GM10248 (cell line): ENCODE measurements around the gene AP4S1.
"Not testable (repeated sequence)": the region's sequence is repeated elsewhere in the genome, so short reads cannot be mapped to it uniquely, and the experiment has no call there.

Source experiments
- CTCF ChIA-PET: fragments of 300-600 bp; sonication (Branson Sonifier 250); formaldehyde crosslinking; extraction: SDS; loops from one replicate; lab custom pipeline; 2021; ENCODE audit warnings: antibody characterized with exemption; lab: Yijun Ruan, JAX
- POLR2A ChIA-PET: fragments of 350-650 bp; sonication (Branson Sonifier 250); formaldehyde crosslinking; extraction: SDS; loops from one replicate; lab custom pipeline; 2020; ENCODE audit warnings: antibody characterized with exemption; lab: Yijun Ruan, JAX
- DNase-seq: peaks from one replicate; pipeline ENCODE4 v3.0.0; 2012; ENCODE audit errors: extremely low spot score
- TF ChIP-seq, protein P1 (sequence below): IDR thresholded peaks from 2 replicates; pipeline ENCODE4 v1.5.1; 2012; ENCODE audit warnings: mild to moderate bottlenecking, low read depth; ENCODE audit errors: extremely low read depth, missing control alignments, control extremely low read depth

The AP4S1 gene

DNA sequence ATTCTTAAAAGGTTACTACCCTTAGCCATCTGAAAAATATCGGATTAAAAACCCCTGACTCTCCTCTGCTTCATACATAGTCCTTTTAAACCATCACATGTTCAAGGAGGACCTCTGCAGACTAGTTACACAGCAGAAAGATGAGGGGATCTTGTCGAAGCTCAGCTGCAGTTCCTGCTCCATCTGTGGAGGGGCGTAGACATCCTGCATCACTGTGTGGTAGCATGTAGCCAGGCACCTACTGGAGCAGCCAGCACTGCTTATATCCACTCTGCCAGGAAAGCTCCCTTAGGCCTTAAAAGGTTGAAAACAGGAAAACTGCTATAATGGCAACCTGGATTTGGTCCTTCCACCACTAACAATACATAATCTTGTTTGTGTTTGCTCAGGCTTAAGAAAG, 58.3 kb downstream of the AP4S1 start:
- TF ChIP-seq, protein P1, sequence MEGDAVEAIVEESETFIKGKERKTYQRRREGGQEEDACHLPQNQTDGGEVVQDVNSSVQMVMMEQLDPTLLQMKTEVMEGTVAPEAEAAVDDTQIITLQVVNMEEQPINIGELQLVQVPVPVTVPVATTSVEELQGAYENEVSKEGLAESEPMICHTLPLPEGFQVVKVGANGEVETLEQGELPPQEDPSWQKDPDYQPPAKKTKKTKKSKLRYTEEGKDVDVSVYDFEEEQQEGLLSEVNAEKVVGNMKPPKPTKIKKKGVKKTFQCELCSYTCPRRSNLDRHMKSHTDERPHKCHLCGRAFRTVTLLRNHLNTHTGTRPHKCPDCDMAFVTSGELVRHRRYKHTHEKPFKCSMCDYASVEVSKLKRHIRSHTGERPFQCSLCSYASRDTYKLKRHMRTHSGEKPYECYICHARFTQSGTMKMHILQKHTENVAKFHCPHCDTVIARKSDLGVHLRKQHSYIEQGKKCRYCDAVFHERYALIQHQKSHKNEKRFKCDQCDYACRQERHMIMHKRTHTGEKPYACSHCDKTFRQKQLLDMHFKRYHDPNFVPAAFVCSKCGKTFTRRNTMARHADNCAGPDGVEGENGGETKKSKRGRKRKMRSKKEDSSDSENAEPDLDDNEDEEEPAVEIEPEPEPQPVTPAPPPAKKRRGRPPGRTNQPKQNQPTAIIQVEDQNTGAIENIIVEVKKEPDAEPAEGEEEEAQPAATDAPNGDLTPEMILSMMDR = no peak
- peak; percentile 24 for DNase-seq
- ChIA-PET POLR2A (no interaction called here), CTCF (interaction anchor here (0.9 to 3.0 kb wide), 7 partner anchors 11 to 426 kb away, joined by 3 to 22 read pairs (median 4); no protein-coding TSS in a partner anchor)

DNA sequence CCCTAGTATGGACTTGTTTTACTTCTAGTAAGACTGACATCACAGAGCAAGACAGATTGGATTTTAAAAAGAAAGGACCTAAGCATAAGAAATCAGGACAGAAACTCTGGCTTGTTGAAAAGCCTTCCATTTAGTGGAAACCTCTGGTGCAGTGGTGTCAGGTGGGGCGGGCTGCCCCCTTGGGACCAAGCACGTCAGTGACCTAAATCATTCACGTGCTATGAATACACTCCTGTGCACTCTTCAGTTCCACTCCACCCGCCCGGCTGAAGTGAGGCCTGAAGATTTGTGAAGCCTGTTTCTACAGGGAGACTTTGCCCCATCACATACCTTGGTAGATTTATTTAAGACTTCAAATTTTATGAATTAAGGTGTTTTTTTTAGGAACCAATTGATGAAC, 58.9 kb downstream of the AP4S1 start:
- peak; percentile 47 for DNase-seq
- TF ChIP-seq, protein P1 = no peak
- ChIA-PET CTCF (interaction anchor here (0.9 to 3.0 kb wide), 3 partner anchors 11 to 105 kb away, joined by 3 to 22 read pairs (median 4); no protein-coding TSS in a partner anchor), POLR2A (no interaction called here)

DNA sequence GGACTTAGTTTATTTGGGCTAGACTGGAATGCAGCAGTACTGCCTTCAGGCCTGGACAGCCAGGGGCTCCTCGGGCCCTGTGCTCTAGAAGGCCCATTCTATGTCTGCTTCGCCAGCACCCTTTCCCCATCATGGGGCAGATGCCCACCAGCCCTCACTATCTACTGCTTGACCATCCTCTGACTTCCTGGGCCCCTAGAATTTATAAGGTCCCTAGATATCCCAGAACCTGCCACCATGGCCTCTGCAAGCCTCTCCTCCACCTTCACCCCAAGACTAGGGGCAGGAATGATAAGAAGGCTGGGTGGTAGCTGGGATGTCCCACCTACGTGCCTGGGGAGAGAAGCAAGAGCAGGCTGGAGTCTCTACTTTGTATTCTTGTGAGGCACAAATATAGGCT, 59.6 kb downstream of the AP4S1 start:
- ChIA-PET CTCF (no interaction called here), POLR2A (no interaction called here)
- TF ChIP-seq, protein P1 = no peak
- DNase-seq = no peak

DNA sequence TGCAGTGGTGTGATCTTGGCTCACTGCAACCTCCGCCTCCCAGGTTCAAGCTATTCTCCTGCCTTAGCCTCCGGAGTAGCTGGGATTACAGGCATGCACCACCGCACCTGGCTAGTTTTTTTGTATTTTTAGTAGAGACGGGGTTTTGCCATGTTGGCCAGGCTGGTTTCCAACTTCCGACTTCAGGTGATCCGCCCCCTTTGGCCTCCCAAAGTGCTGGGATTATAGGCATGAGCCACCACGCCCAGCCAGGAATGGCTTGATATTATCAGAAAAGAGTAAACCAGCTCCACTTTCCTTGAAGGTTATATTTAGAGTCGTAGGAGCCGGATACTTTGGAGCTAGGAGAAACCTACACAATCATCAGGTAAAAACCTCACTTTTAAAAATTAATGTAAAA, 61.0 kb downstream of the AP4S1 start:
- POLR2A ChIA-PET, DNase-seq: not testable (repeated sequence)
- CTCF ChIA-PET = interaction anchor here (1.2 to 1.5 kb wide), 2 partner anchors 10 to 15 kb away, joined by 3 to 4 read pairs; no protein-coding TSS in a partner anchor

DNA sequence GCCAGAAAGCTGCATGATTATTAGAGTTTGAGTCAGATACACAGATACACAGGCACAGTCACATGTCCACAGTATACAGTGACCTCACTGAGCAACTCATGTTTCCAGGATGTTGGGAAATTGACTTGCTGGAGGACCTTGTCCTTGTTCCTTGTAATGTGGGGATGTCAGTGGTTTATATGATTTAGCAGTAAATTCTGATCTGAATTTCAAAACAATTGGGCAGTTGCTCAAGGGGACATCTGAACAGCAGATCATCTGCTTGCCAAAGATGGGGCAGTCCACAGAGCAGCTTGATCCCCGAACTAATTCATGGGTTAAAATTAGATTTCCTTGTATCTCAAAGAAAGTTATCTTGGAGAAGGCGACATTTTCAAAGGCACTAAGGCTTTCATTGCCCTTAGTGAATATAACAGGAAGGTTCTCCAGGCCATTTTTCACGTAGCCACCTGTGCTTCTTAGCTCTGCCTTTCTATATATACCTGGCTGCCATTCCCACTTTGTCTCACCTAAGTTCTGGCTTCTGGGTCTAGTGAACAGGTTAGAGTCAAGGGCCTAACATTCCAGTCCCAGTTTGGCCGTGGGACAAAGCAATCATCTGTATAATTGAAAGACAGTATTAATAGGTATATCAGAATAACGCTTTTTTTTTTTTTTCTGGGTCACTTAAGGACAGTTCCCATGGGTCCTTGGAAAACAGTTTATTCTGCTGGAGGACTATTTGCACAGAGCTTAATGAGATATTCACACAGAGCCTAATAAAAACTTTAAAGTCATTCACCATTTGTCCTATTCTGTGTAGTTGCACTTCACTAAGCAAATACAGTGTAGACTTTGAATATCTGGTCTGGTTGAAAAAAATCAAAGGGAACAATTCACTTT, 65.7 kb downstream of the AP4S1 start:
- ChIA-PET POLR2A (no interaction called here), CTCF (interaction anchor here (1.8 to 2.2 kb wide), 2 partner anchors 9 to 10 kb away, joined by 8 read pairs; no protein-coding TSS in a partner anchor)
- TF ChIP-seq, protein P1 = no peak
- DNase-seq = no peak

DNA sequence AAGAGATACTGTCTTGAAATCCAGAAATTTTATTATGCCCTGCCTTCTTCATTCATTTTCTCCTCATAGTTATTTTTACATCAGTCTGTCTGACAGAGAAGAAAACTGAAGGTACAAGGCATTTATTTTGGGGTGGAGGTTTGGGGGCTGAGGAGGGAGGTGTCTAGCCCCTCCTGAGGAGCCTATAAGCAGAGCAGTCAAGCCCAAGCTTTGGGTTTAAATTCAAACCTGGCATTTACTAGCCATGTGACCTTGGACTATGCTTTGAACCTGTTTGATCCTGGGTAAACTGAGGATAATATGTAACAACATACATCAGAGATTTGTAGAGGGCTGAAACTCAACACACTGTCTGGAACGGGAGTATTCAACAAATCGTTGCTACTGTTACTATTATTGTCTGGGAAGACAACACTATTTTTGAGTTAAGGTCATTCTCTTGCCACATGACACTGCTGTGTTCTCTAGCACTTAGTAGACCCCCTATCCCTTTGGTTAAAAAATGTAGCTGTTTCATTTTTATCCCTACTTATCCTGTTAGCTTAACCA, 66.8 kb downstream of the AP4S1 start:
- ChIA-PET POLR2A (no interaction called here), CTCF (interaction anchor here (1.5 kb wide), 1 partner anchor 37 kb away, joined by 4 read pairs; no protein-coding TSS in a partner anchor)
- DNase-seq = no peak
- TF ChIP-seq, protein P1 = no peak

DNA sequence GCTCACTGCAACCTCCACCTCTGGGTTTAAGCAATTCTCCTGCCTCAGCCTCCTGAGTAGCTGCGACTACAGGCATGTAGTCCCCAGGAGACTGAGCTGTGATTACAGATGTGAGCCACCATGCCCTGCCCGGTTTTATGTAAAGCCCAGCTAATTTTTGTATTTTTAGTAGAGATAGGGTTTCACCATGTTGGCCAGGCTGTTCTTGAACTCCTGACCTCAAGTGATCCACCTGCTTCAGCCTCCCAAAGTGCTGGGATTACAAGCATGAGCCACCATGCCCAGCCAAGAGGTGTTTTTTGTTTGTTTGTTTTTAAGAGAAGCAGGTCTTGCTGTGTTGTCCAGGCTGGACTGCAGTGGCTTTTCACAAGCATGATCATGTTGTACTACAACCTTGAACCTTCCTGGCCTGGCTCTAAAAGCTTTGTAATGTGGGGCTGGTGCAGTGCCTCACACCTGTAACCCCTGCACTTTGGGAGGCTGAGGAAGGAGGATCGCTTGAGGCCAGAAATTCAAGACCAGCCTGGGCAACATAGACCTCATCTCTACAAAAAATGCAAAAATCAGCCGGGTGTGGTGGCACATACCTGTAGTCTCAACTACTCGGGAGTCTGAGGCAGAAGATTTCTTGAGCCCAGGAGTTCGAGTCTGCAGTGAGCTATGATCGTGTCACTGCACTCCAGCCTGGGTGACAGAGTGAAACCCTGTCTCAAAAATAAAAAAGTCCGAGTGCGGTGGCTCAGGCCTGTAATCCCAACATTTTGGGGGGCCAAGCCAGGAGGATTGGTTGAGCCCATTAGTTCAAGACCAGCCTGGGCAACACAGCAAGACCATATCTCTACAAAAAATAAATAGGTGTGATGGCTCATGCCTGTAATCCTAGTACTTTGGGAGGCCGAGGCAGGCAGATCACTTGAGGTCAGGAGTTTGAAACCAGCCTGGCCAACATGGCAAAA, 68.7 kb downstream of the AP4S1 start:
- DNase-seq, POLR2A ChIA-PET: not testable (repeated sequence)
- CTCF ChIA-PET = interaction anchor here (0.9 to 1.5 kb wide), 3 partner anchors 11 to 35 kb away, joined by 3 to 4 read pairs (median 3); no protein-coding TSS in a partner anchor

DNA sequence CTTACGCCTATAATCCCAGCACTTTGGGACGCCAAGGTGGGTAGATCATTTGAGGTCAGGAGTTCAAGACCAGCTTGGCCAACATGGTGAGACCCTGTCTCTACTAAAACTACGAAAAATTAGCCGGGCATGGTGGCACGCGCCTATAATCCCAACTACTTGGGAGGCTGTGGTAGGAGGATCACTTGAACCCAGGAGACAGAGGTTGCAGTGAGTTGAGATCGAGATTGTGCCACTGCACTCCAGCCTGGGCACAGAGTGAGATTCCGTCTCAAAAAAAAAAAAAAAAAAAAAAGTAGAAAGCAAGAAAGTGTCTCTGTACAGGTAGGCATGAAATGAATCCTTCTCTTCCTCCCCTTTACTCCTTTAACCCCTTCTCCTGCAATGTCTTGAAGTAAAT, 70.4 kb downstream of the AP4S1 start:
- CTCF ChIA-PET = interaction anchor here (1.0 to 1.3 kb wide), 2 partner anchors 12 to 20 kb away, joined by 3 read pairs; no protein-coding TSS in a partner anchor
- DNase-seq, POLR2A ChIA-PET: not testable (repeated sequence)
